IMR-90 (cell line): Measurements from ENCODE around the gene CTSL.

Source experiments
- BHLHE40 ChIP-seq: fragments of 150-350 bp; IDR thresholded peaks from 2 replicates; pipeline ENCODE4 v1.6.1; 2016; ENCODE audit warnings: mild to moderate bottlenecking, low read depth, low read length
- CHD1 ChIP-seq: IDR thresholded peaks from 2 replicates; pipeline ENCODE4 v1.6.1; 2012; ENCODE audit warnings: low read depth, low read length, improper control_type of control experiment
- CTCF ChIP-seq: conservative IDR thresholded peaks from 2 replicates; pipeline ENCODE4 v1.5.1; 2012; ENCODE audit warnings: mild to moderate bottlenecking, low read depth, low read length, improper control_type of control experiment
- FOS ChIP-seq: fragments of 150-350 bp; IDR thresholded peaks from 2 replicates; pipeline ENCODE4 v1.6.1; 2016; ENCODE audit warnings: low read depth, low read length
- MAFK ChIP-seq: IDR thresholded peaks from 2 replicates; pipeline ENCODE4 v1.6.1; 2012; ENCODE audit warnings: low read depth, low read length, improper control_type of control experiment
- NFE2L2 ChIP-seq: fragments of 150-350 bp; IDR thresholded peaks from 2 replicates; pipeline ENCODE4 v1.6.1; 2016; ENCODE audit warnings: low read depth, mild to moderate bottlenecking, low read length
- POLR2A ChIP-seq: IDR thresholded peaks from 2 replicates; pipeline ENCODE4 v1.6.1; 2012; ENCODE audit warnings: mild to moderate bottlenecking, low read depth, low read length
- RAD21 ChIP-seq: IDR thresholded peaks from 2 replicates; pipeline ENCODE4 v1.6.1; 2012; ENCODE audit warnings: low read length, improper control_type of control experiment
- RFX5 ChIP-seq: IDR thresholded peaks from 2 replicates; pipeline ENCODE4 v1.8.0; 2012; ENCODE audit warnings: low read depth, mild to moderate bottlenecking, low read length, moderate library complexity
- SMC3 ChIP-seq: fragments of 150-350 bp; IDR thresholded peaks from 2 replicates; pipeline ENCODE4 v1.6.1; 2016; ENCODE audit warnings: low read depth, mild to moderate bottlenecking, antibody characterized with exemption, low read length, moderate library complexity
- TF ChIP-seq, protein P1 (sequence below): fragments of 150-350 bp; IDR thresholded peaks from 2 replicates; pipeline ENCODE4 v1.6.1; 2016; ENCODE audit warnings: low read depth, mild to moderate bottlenecking, low read length, moderate library complexity, borderline replicate concordance

DNA sequence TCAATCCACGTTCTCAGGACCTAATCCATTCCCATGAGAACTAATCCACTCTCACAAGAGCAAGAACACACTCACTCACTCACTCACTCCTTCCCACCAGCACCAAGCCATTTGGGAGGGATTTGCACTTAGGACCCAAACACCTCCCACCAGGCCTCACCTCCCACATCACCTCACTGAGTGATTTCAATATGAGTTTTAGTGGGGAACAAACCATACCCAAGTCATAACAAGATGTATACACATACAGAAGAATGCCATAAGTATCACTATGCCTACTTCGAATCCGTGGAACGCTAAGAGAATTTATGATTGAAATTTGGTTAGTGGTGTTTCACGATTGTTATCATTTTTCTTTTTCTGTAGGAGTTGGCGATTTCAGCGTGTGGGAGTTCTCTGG is 29.3 kb upstream of the CTSL start:
- TF ChIP-seq RFX5 (no peak), CTCF (no peak), BHLHE40 (no peak), POLR2A (no peak), MAFK (no peak), CHD1 (no peak), SMC3 (no peak), RAD21 (no peak), NFE2L2 (no peak), FOS (no peak)
- TF ChIP-seq, protein P1, sequence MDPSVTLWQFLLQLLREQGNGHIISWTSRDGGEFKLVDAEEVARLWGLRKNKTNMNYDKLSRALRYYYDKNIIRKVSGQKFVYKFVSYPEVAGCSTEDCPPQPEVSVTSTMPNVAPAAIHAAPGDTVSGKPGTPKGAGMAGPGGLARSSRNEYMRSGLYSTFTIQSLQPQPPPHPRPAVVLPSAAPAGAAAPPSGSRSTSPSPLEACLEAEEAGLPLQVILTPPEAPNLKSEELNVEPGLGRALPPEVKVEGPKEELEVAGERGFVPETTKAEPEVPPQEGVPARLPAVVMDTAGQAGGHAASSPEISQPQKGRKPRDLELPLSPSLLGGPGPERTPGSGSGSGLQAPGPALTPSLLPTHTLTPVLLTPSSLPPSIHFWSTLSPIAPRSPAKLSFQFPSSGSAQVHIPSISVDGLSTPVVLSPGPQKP: no peak
